ENCODE data around the gene AKNA. TPM values are rescaled to one million over a fixed set of nuclear protein-coding genes. Genes with fewer than 3 reads are reported as not detected.

AKNA gene
- total RNA-seq, 4 donors from 2014 or later = 8.8 to 24.3 (median 19.0) TPM

DNA sequence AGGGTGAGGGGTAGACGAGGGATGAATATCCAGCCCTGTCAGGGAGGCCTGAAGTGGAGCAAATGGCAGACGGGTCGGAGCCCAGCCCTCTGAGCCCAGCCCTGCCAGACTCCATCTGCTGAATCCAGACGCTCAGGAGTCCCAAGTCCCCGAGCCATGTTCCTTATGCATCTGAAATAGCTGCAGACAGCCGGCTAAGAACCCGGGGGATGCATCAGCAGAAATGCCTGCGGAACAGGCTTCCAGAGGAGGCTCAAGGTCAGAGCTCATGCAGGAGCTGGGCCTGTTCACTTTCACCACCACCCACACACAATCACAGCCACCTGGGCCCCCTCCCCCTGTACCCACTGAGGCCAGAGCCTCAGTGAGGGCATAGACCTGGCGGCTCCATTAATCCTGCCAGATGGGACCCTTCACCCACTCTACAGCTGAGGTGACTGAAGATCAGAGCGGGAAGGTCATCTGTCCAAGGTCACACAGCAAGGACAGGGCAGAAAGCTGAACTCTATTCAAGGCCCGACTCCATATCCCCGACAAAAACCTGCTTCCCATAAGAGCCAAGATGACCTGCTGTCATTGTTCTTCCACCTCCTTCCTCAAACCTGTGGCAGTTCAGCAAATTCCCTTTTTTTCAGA lies 24.4 kb upstream of the AKNA start:
- H3K27ac ChIP-seq = no peak overlapping the region
- peaks cover 0 to 9% of the 10 kb centered on the region in 2 donors for H3K36me3 ChIP-seq
- H3K4me1 ChIP-seq = peaks cover 0 to 16% (median 0%) of the 10 kb centered on the region in 3 donors
- H3K4me3 ChIP-seq = no peak overlapping the region
- H3K27me3 ChIP-seq = no peaks in the 10 kb centered on the region
- TF ChIP-seq POLR2AphosphoS5 (IDR thresholded peaks at IDR 0.05) (no peak), EP300 (IDR thresholded peaks at IDR 0.05) (no peak), CTCF (IDR thresholded peaks at IDR 0.05) (no peak), POLR2A (IDR thresholded peaks at IDR 0.05) (no peak)
- WGBS, 2 donors (ENCODE audit: low coverage in 1 of 2) = 73 to 80% methylated on average over 2 to 3 of the region's 12 CpGs
- ATAC-seq = no peak
- H3K9me3 ChIP-seq = no peaks in the 10 kb centered on the region

DNA sequence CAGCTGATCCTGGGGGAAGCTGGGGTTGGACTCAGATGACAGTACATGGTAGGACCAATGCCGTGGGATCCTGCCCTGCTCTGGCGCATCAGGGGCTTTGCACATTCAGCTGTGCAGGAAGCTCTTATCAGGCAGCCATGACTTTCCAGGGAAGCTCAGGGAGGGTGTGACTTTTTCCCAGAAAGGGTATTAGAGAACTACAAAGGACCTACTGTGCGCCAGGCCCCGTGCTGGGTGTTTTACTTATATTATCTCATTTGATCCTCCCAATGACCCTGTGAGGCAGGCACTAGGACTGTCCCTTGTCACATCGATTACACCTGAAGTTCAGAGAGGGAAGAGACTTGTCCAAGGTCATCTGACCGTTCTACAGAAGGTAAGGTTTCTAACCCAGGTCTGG lies 23.7 kb upstream of the AKNA start:
- Histone ChIP-seq H3K27me3 (no peaks in the 10 kb centered on the region), H3K4me3 (no peak overlapping the region), H3K9me3 (no peaks in the 10 kb centered on the region), H3K36me3 (peaks cover 0 to 15% of the 10 kb centered on the region in 2 donors), H3K27ac (no peak overlapping the region), H3K4me1 (peaks cover 0 to 16% (median 0%) of the 10 kb centered on the region in 3 donors)
- TF ChIP-seq EP300 (IDR thresholded peaks at IDR 0.05) = no peak
- TF ChIP-seq POLR2AphosphoS5 (IDR thresholded peaks at IDR 0.05) = no peak
- no peak for TF ChIP-seq CTCF (IDR thresholded peaks at IDR 0.05)
- TF ChIP-seq POLR2A (IDR thresholded peaks at IDR 0.05) = no peak
- no peak for ATAC-seq
- 65 to 100% methylated on average over 1 to 2 of the region's 6 CpGs for WGBS, 2 donors (ENCODE audit: low coverage in 1 of 2)

GRCh38 chr9:114410910-114411309 lies 23.1 kb upstream of the AKNA start:
- TF ChIP-seq POLR2AphosphoS5 (IDR thresholded peaks at IDR 0.05) (no peak), EP300 (IDR thresholded peaks at IDR 0.05) (no peak), POLR2A (IDR thresholded peaks at IDR 0.05) (no peak), CTCF (IDR thresholded peaks at IDR 0.05) (no peak)
- no peak for ATAC-seq
- Histone ChIP-seq H3K27ac (no peak overlapping the region), H3K4me1 (peaks cover 0 to 16% (median 0%) of the 10 kb centered on the region in 3 donors), H3K9me3 (no peaks in the 10 kb centered on the region), H3K4me3 (no peak overlapping the region), H3K27me3 (no peaks in the 10 kb centered on the region), H3K36me3 (peaks cover 0 to 19% of the 10 kb centered on the region in 2 donors)
- 93 to 100% methylated on average over 2 to 8 of the region's 8 CpGs for WGBS, 2 donors (ENCODE audit: low coverage in 1 of 2)

DNA sequence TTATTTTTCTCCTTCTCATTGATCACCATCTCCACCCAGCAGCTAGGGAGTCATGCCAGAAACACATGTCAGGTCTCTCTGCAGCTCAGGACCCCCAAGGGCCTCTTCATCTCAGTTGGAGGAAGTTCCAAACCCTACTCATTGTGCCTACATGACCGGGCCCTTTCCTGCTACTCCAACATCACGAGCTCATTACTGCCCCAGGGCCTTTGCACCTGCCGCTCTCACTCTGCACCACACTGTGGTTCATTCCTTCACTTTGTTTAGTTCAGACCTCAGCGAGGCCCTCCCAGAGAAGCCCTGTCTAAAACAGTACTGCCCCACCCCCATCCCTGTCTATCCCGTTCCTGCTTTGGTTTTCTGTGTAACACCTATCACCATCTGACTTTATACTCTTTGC lies 22.1 kb upstream of the AKNA start:
- Histone ChIP-seq H3K27me3 (no peaks in the 10 kb centered on the region), H3K9me3 (no peaks in the 10 kb centered on the region), H3K4me1 (peaks cover 0 to 15% (median 0%) of the 10 kb centered on the region in 3 donors), H3K27ac (no peak overlapping the region), H3K36me3 (peaks cover 0 to 19% of the 10 kb centered on the region in 2 donors), H3K4me3 (no peak overlapping the region)
- TF ChIP-seq EP300 (IDR thresholded peaks at IDR 0.05) (no peak), CTCF (IDR thresholded peaks at IDR 0.05) (no peak)
- no peak for ATAC-seq
- WGBS, 2 donors (ENCODE audit: low coverage in 1 of 2) = 62 to 71% methylated on average over 3 to 5 of the region's 5 CpGs

GRCh38 chr9:114409103-114409780 lies 21.5 kb upstream of the AKNA start:
- Histone ChIP-seq H3K27me3 (no peaks in the 10 kb centered on the region), H3K4me3 (no peak overlapping the region), H3K36me3 (peaks cover 0 to 19% of the 10 kb centered on the region in 2 donors), H3K27ac (no peak overlapping the region), H3K4me1 (peaks cover 0 to 9% (median 0%) of the 10 kb centered on the region in 3 donors), H3K9me3 (no peaks in the 10 kb centered on the region)
- no peak for ATAC-seq
- WGBS, 2 donors (ENCODE audit: low coverage in 1 of 2) = 65 to 74% methylated on average over 7 to 11 of the region's 11 CpGs
- no peak for TF ChIP-seq POLR2A (IDR thresholded peaks at IDR 0.05)
- TF ChIP-seq EP300 (IDR thresholded peaks at IDR 0.05) = no peak
- no peak for TF ChIP-seq POLR2AphosphoS5 (IDR thresholded peaks at IDR 0.05)
- no peak for TF ChIP-seq CTCF (IDR thresholded peaks at IDR 0.05)
